HTERT RPE-1 (cell line): ENCODE data around the gene PIF1.

Experiments used
- in situ Hi-C: fragments of 300-500 bp; cut with MboI; formaldehyde crosslinking; loops from 4 replicates; pipeline ENCODE4 v1.14.3; 2020; ENCODE audit warnings: low sequenced_read_pairs

The PIF1 gene

GRCh38 chr15:64775551-64776401, 49.7 kb downstream of the PIF1 start, which contains the start of gene RBPMS2:
Gene RBPMS2 (minus strand): TSS chr15:64775589. CDS start chr15:64775319, 270 bp downstream.
- in situ Hi-C loops, result no loop called here

- in situ Hi-C loops, result no loop called here
These were observed 50.6 kb downstream of the PIF1 start for GRCh38 chr15:64774629-64775493.

DNA sequence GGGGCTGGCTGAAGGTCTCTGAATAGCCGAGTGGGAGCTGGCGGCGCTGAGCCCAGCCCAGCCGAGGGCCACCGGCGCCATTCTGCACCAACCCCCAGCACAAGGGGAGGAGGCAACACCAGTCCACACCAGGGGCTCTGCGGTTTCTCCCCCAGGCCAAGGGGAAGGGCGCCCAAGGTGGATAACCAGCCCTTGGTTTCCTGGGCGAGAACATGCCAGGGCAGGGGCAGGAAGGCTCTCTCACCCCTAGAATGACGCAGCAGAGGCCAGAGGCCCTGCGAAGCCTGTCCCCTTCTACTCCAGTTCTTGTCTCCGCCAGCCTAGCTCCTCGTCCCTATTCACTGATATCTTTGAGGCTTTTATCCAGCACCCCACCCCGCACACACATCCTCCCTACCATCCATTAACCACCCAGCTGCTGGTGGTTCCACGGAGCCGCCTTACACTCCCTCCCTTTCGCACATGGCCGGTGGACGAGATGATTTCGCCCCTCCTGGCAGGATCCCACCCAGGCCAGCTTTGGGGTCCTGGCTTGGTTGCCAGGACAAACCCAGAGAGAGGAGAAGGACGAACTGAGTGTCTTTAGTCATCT, 51.3 kb downstream of the PIF1 start:
- in situ Hi-C loops, result no loop called here

DNA sequence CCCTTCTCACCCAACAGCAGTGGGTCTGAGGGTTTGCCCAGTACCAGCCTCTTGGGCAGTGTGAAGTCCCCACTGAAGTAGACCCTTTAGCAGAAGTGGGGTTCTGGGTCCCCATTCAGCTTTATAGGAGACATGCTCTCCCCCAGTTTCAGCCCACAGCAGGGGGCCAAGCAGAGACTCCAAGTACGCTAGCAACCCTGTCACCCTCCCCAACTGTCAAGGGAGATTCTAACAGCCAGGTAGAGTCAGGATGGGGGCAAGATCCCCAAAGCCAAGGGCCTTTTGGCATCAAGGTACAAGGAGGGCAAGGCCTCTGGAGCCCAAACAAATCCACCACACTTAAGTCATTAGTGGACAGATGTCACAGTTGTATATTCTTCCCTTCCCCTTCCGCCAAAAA, 51.8 kb downstream of the PIF1 start:
- in situ Hi-C loops, result no loop called here

- in situ Hi-C loops, result no loop called here
These were observed 52.5 kb downstream of the PIF1 start for GRCh38 chr15:64772964-64773363.

DNA sequence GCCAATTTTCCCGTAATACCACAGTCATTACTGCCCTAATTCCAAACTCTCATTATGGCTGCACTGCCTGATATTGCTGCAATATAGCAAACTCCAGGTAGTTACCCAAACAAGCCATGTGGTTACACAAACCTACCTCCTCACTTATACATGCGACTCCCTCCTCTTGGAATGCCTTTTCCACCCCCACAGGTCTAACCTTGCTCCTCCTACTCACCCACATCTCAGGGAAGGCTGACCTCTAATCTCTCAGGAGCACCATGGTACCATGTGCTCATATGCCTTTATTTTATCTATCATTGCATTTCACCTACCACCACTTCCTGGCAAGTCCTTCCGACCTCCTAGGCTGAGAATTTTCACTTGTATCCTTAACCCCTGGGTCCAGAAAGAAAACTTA, 53.0 kb downstream of the PIF1 start:
- in situ Hi-C loops, result no loop called here

DNA sequence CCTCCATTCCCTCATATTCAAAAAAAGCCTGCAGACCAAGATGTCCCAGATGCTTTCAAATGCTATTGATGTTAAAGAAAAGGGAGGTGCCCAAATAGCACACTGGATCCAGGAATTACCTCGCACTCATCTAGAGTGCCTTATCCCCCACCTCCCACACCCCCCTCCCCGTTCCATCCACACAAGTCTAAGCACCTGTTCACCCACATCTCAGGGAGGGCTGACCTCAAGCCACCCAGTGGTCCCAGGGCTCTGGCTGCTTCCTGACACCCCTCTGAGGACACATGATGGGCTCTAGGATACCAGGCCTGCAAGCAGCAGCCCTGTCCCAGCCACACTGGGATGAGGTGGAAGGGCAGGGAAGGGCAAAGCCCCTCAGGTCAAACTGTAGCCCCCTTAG, 54.8 kb downstream of the PIF1 start:
- in situ Hi-C loops, result no loop called here

DNA sequence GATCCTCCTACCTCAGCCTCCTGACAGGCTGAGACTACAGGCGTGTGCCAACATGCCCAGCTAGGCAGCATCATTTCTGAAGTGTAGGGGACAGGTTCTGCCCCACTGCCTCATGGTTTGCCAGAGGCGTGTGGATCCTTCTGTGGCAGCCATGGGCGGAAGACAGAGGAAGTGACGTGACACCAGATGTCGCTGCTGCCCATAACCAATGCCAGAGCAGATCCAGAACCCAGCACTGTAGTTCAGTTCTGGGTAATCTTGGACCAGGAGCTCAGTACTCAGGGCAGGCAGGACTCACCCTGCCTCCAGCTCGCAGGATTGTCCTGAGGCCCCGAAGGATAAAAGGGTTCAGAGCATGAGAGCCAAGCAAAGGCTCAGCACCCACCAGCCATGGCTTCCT, 58.2 kb downstream of the PIF1 start:
- in situ Hi-C loops, result no loop called here

- in situ Hi-C loops, result no loop called here
These were observed 59.4 kb downstream of the PIF1 start for GRCh38 chr15:64766058-64766457.
